HG02943 (cell line): Measurements from ENCODE around the gene SLC35D1.
"Not testable (repeated sequence)": the region's sequence is repeated elsewhere in the genome, so short reads cannot be mapped to it uniquely, and the experiment has no call there.

Source experiments
- ATAC-seq: cut with Tn5 transposase; IDR thresholded peaks from one replicate; pipeline ENCODE4 v1.9.1; 2021; ENCODE audit warnings: mild to moderate bottlenecking, low read depth, moderate library complexity; ENCODE audit not compliant: unreplicated experiment

Gene SLC35D1

DNA sequence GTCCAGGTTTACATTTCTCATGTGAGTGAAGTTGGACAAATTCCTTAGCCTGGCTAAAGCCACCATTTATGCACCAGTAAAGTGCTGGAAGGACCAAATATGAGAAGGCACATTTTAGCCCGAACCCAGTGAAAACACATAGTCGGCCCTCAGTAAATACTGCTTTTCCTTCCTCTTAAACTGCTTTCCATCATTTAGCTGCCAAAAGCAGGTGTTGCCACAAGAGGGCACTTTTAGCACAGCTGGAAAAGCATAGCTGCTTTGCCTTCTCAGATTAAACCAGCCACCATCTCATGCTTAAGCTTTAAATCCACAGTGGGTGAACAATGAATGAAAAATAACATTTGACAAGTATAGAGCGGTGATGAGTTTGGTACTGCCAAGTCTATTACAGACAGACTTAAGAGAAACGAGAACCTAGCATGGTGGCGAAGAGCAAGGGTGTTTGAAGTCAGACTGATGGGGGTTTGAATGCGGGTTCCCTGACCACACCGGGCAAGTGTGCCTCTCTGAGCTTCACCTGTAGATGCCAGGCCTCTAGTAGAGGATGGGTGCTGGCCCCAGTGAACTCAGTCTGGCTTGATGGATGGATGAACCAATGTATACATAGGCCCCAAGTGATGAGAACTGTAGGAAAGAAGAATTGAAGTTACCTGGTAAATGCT lies 57.8 kb downstream of the SLC35D1 start:
- no peak for ATAC-seq

GRCh38 chr1:66993076-66993475 lies 60.9 kb downstream of the SLC35D1 start:
- no peak for ATAC-seq

- ATAC-seq: no peak
These were observed 68.1 kb downstream of the SLC35D1 start for GRCh38 chr1:66985835-66986234.

DNA sequence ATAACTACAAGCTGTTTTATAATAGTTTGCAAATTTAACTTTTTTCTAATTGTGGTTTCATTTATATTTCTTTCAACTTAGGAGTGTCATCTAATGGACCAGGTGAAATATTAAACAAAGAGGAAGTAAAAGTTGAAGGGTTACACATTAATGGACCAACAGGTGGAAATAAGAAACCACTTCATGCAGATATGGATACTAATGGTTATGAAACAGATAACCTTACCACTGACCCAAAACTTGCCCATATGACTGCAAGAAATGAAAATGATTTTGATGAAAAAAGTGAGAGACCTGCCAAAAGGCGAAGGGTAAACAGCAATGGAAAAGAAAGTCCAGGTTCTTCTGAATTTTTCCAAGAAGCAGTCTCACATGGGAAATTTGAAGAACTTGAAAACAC lies 69.5 kb downstream of the SLC35D1 start:
- peak; percentile 71 for ATAC-seq

DNA sequence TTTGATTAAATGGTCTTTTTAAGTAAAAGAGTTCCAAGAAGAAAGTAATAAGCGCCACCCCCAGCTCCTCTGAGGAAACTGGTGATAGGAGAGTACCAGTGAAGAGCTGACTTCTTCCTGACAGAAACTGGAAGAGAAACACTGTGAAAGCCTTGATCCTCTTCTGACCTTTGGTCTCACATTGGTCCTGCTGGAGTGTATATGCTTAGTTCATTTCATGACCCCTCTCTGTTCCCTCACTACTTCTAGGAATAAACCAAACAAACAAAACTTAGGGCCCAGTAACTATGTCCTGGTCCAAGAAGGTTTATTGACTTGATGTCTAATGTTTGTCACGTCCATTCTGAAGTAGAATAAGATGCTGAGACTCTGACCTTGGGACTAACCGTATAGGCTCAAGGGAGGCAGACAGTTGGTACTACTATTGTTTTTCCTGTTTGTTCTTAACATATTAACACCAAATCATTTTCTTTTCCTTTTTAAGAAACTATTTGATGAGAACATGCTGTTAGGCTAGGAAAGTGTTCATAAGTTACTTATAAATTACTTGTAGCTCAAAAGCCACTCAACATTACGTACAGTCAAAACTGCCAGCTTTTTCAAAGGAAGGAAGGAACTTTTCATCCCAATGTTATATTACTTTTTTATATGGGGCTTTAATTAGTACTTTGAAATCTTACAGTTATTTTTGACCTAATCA lies 71.2 kb downstream of the SLC35D1 start:
- peak; percentile 61 for ATAC-seq

GRCh38 chr1:66981679-66982078 lies 72.3 kb downstream of the SLC35D1 start:
- no peak for ATAC-seq

DNA sequence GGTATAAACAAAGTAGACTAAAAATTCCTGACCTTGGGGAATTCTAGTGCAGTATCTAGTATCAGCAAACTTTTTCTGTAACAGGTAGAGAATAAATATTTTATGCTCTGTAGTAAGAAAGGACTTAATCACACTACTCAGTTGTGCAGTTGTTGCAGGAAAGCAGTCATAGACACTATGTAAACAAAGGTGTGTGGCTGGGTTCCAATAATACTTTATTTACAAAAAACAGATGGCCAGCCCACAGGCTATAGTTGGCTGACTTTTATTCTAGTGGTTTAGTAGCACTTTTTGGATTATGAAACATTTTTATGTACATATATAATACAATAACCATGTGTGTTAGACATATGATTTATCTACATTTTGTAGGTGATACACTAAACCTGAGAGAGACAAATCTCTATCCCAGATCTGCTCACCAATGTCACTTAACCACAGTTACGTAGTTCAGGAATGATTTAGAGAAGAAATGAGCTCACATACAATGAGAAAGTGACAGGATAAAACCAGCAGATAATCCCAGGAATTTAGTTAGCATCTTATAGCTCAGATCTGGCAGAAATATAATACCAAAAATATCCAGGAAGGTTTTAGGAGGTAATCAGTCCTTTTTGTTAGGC lies 73.1 kb downstream of the SLC35D1 start:
- ATAC-seq: no peak

- ATAC-seq: not testable (repeated sequence)
These were observed 74.3 kb downstream of the SLC35D1 start for GRCh38 chr1:66979621-66980020.

- ATAC-seq: no peak
These were observed 75.7 kb downstream of the SLC35D1 start for GRCh38 chr1:66978201-66978600.

DNA sequence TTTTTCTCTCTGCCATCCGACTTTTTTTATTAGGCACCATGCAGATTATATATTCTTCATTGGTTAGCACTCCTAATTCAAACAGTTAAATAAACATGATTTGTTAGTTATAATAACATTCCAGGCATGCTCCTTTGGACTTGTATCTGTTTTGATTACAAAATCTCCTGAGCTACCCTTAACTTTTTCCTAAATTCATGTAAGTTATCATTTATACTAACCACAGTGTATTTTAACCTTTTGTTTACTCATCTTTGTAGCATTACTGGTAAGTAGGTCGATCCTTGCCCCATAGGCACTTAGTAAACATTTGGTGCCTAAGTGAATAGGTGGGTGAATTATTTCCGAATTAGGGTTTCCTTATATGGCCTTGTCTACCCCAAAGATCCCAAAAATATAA lies 85.4 kb downstream of the SLC35D1 start:
- ATAC-seq: no peak

DNA sequence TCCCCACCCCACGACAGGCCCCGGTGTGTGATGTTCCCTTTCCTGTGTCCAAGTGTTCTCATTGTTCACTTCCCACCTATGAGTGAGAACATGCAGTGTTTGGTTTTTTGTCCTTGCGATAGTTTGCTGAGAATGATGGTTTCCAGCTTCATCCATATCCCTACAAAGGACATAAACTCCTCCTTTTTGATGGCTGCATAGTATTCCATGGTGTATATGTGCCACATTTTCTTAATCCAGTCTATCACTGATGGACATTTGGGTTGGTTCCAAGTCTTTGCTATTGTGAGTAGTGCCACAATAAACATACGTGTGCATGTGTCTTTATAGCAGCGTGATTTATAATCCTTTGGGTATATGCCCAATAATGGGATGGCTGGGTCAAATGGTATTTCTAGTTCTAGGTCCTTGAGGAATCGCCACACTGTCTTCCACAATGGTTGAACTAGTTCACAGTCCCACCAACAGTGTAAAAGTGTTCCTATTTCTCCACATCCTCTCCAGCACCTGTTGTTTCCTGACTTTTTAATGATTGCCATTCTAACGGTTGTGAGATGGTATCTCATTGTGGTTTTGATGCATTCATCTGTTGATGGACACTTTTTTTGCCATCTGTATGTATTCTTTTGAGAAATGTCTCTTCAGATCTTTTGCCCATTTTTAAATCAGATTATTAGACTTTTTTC lies 87.6 kb downstream of the SLC35D1 start:
- ATAC-seq: not testable (repeated sequence)

DNA sequence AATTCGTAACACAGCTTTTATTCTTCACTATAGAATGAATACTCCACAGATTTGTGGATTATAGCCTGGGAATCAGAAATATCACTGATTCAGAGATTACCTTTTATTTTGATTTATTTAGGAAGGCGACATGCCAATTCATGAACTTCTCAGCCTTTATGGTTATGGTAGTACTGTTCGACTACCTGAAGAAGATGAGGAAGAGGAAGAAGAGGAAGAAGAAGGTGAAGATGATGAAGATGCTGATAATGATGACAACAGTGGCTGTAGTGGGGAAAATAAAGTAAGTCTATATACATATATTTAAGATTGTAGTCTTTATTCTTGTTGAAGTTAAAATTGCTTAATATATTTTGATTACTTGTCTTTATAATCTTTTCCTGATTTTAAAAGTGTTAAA lies 96.0 kb downstream of the SLC35D1 start:
- ATAC-seq: no peak

DNA sequence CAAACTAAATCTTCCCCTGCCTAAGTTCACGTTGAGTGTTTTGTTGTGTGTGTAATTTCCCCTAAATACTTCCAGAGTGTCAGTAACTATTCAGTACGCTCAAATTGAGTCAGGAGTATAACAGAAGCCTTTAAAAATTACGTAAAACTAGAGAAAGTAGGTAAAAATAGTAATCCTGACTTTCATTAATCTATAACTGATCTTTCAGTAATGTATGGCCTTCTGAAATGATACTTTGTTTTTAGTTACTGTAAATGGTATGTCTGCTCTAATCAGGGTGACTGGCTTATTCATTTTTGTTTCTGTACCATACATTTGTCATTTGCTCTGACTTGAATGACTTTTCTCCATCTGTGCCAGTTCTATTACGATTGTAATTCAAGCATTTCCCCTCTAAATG lies 99.7 kb downstream of the SLC35D1 start:
- ATAC-seq: peak; percentile 64

DNA sequence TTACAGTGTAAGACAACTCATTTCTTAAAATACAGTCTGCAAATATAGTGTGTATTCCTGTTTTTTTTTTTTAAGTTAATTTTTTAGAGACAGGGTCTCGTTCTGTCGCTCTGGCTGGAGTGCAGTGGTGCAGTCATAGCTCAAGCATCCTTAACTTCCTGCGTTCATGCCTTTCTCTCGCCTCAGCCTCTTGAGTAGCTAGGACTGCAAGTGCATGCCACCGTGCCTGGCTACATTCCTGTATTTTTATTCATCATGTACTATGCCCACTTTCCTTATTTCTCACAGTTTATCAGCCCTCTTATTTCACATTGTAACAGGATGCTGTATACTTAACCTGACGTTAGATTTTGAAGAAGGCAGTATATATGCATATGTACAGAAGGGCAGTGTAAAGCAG lies 102.4 kb downstream of the SLC35D1 start:
- ATAC-seq: no peak
